Gastroesophageal sphincter (tissue), 3 donors: ENCODE data around the gene SRP14.

ENCODE experiments used
- CTCF ChIP-seq, 4 experiments: fragments of 200-600 bp in 2 of 4; fragments of 450-650 bp in 2 of 4; sonication (generic) in 1 of 4; IDR thresholded peaks; one replicate each; pipeline ENCODE4 v1.5.1; 2017 to 2019; ENCODE audit warnings: antibody characterized with exemption in 4 of 4, mild to moderate bottlenecking in 2 of 4, moderate library complexity in 2 of 4
- EP300 ChIP-seq: sonication (generic); formaldehyde crosslinking; IDR thresholded peaks from one replicate; pipeline ENCODE4 v1.6.1; 2017; ENCODE audit warnings: antibody characterized with exemption, mild to moderate bottlenecking
- POLR2AphosphoS5 ChIP-seq: sonication (generic); formaldehyde crosslinking; IDR thresholded peaks from one replicate; pipeline ENCODE4 v1.6.1; 2017; ENCODE audit warnings: antibody characterized with exemption

DNA sequence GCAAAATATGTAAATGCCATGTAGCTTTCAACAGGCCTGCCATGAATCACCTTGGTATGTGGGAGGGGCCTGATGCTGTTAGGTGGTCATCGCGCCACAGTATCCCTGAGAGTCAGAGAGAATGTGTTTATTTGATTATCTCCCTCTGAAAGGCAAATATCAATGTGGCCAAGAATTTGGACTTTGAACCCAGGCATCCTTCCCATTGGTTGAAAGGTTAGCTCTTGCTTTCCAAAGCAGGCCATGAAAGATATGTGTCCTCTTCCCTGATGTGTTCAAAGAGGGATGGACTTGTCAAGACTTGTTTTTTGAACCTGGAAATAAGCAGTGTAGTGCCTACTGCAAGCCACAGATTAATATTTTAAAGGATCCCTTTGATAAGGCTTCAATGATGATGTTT, 36.7 kb downstream of the SRP14 start:
- TF ChIP-seq CTCF (IDR thresholded peaks at IDR 0.05) (no peak), EP300 (no peak), POLR2AphosphoS5 (no peak)
